Measurements from ENCODE around the gene ARMH2. TPM values are rescaled to one million over a fixed set of nuclear protein-coding genes. Genes with fewer than 3 reads are reported as not detected.

The ARMH2 gene
- total and polyA plus RNA-seq, 2 experiments from 2014 or later = not detected

DNA sequence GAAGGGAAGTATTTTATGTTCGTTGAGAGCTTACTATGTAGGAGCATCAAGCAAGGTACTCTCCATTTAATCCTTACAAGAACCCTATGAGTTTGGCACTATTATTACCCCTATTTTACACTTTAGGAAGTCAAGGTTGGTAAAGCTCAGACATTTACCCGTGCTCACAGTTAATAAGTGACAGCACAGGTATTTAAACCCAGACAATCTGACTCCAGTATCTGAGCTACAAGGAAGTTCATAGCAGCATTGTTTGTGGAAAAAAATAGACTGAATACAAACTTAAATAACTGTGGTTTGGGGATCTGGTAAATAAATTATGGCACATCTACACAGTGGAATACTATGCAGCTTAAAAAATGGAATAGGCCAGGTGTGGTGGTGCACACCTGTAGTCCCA, 45.2 kb downstream of the ARMH2 start:
- TF ChIP-seq ZNF114 (CRISPR knock-in tag; IDR thresholded peaks at IDR 0.05) (no peak), ZNF331 (CRISPR knock-in tag; IDR thresholded peaks at IDR 0.05; ENCODE audit: low read depth) (no peak), STAT1 (IDR thresholded peaks at IDR 0.05; ENCODE audit: unreplicated experiment) (no peak), ZNF462 (CRISPR knock-in tag; IDR thresholded peaks at IDR 0.05) (no peak), POLR2AphosphoS5 (IDR thresholded peaks at IDR 0.05; ENCODE audit: low read depth) (no peak), CREB1 (CRISPR knock-in tag; IDR thresholded peaks at IDR 0.05; ENCODE audit: low read depth) (no peak), EZH2phosphoT487 (IDR thresholded peaks at IDR 0.05; ENCODE audit: unreplicated experiment) (no peak), REST (IDR thresholded peaks at IDR 0.05; ENCODE audit: unreplicated experiment) (no peak)
- ATAC-seq (no peak), DNase-seq (ENCODE audit: low spot score) (no peak)
- H3K36me3 ChIP-seq (ENCODE audit: insufficient read depth) = no peaks in the 10 kb centered on the region
- H4K20me1 ChIP-seq (replicated peaks; ENCODE audit: insufficient read depth) = no peaks in the 10 kb centered on the region
- Mint-ChIP-seq H3K27me3 (ENCODE audit: insufficient read depth, low read depth, poor library complexity) (peaks cover 1% of the 10 kb centered on the region), H3K4me3 (no peak overlapping the region), H3K27ac (no peak overlapping the region), H3K4me1 (no peaks in the 10 kb centered on the region), H3K9me3 (peaks cover 6% of the 10 kb centered on the region; the same call in 1 of the 3 replicates), H3K36me3 (ENCODE audit: low read depth) (no peaks in the 10 kb centered on the region)
- no peak overlapping the region for H3K4me2 ChIP-seq
- H3K4me3 ChIP-seq = no peak overlapping the region
- H3K9me2 ChIP-seq (ENCODE audit: insufficient read depth) = peaks cover 6% of the 10 kb centered on the region
- no peak overlapping the region for H2AFZ ChIP-seq
- H3K4me1 ChIP-seq (ENCODE audit: insufficient read depth) = peaks cover 4% of the 10 kb centered on the region; the same call in 1 of the 2 replicates
- H3F3A ChIP-seq (replicated peaks; ENCODE audit: low read depth) = 0 out of 2 replicates have a peak, but pooled peaks cover 2% of the 10 kb centered on the region
- H3K27ac ChIP-seq (ENCODE audit: low read depth) = no peak overlapping the region
- no peaks in the 10 kb centered on the region for H3K79me2 ChIP-seq (replicated peaks; ENCODE audit: insufficient read depth)
- no peaks in the 10 kb centered on the region for H3K27me3 ChIP-seq (ENCODE audit: insufficient read depth)

Measured in GM23338 (cell line).